GM19238 (cell line): ENCODE data around the gene SPATA6.
"Not testable (repeated sequence)": the region's sequence is repeated elsewhere in the genome, so short reads cannot be mapped to it uniquely, and the experiment has no call there.

Experiments
- DNase-seq: peaks from one replicate; pipeline ENCODE4 v3.0.0; 2011; ENCODE audit warnings: low spot score; ENCODE audit not compliant: insufficient read length

Gene SPATA6

GRCh38 chr1:48356901-48357300 lies 115.1 kb downstream of the SPATA6 start:
- DNase-seq: no peak

DNA sequence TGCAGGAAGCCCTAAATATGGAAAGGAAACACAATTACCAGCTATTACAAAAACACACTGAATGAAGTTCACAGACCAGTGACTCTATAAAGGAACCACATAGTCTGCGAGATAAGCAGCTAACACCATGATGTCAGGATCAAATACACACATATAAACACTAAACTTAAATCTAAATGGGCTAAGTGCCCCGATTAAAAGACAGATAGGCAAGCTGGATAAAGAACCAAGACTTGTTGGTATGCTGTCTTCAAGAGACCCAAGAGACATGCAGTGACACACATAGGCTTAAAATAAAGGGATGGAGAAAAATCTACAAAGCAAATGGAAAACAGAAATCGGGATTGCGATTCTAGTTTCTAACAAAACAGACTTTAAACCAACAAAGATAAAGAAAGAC lies 127.6 kb downstream of the SPATA6 start:
- no peak for DNase-seq

DNA sequence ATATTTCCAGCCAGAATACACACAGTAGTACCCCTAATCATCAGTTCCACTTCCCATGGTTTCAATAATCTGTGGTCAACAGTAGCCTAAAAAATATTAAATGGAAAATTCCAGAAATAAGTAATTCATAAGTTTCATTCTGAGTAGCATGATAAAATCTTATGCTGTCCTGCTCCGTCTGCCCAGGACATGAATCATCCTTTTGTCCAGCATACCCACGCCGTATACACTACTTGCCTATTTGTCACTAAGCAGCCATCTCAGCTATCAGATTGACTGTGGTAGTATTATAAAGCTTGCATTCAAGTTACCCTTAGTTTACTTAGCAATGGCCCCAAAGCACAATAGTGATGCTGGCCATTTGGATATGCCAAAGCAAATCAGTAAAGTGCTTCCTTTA lies 130.8 kb downstream of the SPATA6 start:
- no peak for DNase-seq

DNA sequence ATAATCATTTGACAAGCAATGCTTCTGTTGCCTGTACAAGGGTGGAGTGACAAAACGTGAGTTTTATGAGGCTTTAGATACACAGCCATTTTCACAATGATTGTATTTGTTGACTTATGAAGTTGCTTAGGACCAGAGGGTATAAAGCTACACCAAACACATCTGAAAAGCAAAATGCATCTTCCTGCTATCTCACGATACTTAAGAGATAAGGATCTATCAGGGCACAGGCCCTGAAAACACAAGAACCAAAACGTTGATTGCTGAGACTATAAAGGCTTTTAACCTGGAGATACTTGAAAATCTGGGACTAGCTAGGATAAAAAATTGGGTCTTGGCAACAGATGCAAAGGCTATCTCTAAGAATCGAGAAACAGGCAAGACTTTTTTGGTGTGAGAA lies 133.7 kb downstream of the SPATA6 start:
- DNase-seq: no peak

DNA sequence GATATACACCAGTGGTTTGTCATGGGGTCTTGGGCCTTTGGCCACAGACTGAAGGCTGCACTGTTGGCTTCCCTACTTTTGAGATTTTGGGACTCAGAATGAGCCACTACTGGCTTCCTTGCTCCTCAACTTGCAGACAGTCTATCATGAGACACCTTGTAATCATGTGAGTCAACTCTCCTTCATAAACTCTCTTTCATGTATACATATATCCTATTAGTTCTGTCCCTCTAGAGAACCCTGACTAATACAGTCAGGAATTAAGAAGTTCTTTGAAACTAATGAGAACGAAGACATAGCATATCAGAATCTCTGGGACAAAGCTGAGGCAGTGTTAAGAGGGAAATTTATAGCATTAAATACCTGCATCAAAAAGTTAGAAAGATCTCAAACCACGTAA lies 138.7 kb downstream of the SPATA6 start:
- DNase-seq: no peak

GRCh38 chr1:48332115-48332514 lies 139.9 kb downstream of the SPATA6 start:
- DNase-seq: no peak

GRCh38 chr1:48329905-48330304 lies 142.1 kb downstream of the SPATA6 start:
- no peak for DNase-seq

- DNase-seq: no peak
Measured at GRCh38 chr1:48329486-48329885, 142.5 kb downstream of the SPATA6 start.

GRCh38 chr1:48311829-48312228 lies 160.2 kb downstream of the SPATA6 start:
- not testable (repeated sequence) for DNase-seq

GRCh38 chr1:48309564-48310082 lies 162.4 kb downstream of the SPATA6 start:
- DNase-seq: no peak

DNA sequence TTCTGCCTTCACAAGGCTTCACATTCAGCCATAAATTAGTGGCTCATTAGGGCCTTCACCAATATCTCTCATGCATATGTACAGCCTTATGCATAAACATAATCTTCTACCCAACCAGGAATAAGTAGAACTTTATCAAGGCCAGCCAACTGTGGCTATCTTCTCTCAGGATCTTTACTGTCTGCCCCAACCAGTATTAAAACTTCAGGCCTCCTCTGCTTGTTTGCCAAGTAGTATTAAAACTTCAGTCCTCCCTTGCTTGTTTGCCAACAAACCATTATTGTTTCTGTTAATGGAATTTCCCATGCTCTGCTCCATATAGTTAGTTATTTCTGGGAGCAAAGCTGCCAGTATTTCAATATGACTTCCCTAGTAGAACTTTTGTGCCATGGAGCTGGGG lies 169.4 kb downstream of the SPATA6 start:
- no peak for DNase-seq

DNA sequence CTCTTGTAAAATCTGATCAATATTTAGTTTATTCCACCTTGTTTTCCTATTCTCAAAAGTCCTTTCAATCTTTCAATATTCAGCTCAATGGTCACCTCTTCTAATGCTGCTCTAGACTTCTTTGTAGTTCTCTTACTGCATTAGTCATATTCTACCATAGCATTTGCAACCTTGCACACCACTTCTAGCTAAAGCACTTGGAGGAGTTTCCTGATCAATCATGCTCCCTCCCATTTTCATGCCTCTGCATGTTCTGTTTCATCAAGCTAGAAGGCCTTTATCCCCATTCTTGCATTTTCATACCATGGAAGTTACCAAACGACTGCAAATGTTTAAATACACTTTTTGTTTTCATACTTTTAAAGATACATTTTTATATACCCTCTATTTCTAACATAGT lies 177.3 kb downstream of the SPATA6 start:
- DNase-seq: no peak

DNA sequence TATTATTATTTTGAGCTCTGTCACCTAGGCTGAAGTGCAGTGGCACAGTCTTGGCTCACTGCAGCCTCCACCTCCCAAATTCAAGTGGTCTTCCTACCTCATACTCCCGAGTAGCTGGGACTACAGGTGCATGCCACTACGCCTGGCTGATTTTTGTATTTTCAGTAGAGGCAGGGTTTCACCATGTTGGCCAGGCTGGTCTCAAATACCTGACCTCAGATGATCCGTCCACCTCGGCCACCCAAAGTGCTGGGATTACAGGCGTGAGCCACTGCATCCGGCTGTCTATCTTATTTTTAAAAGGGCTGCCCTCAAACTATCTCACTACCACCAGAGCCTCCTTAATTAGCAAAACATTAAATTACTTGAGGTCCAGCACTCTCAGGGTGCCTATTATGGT lies 177.9 kb downstream of the SPATA6 start:
- not testable (repeated sequence) for DNase-seq

DNA sequence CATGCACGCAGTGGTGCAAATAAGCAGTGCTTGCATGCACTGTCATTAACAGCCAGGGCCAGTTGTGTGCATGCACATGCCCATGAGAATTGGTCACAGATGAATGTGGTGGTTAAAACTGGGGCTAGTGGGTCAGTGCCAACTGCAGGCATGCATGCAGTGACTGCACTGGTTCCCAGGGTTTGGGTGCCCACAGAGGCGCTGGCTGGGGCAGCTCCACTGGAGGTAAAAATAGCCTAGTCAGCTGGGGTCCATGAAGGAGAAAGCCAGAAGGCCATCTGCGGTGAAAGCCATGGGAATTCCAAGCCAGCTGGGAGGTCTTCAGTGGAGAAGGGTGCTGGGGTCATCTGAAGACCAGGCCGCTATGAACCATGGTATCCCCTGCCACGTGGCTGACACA lies 179.3 kb downstream of the SPATA6 start:
- DNase-seq: no peak

- no peak for DNase-seq
Measured at GRCh38 chr1:48291421-48291820, 180.6 kb downstream of the SPATA6 start.

DNA sequence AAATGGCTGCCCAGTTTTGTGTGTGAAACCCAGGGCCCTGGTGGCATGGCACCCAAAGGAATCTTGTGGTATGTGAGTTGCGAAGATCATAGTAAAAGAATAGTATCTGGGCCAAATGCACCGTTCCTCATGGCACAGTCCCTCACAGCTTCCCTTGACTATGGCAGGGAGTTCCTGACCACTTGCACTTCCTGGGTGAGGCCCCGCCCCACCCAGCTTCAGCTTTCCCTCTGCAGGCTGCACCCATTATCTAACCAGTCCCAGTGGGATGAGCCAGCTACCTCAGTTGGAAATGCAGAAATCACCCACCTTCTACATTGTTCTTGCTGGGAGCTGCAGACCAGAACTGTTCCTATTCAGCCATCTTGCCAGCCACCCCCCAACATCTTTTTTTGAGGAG lies 186.5 kb downstream of the SPATA6 start:
- DNase-seq: no peak

GRCh38 chr1:48284696-48285420 lies 187.1 kb downstream of the SPATA6 start:
- DNase-seq: not testable (repeated sequence)

GRCh38 chr1:48282329-48282728 lies 189.7 kb downstream of the SPATA6 start:
- not testable (repeated sequence) for DNase-seq

DNA sequence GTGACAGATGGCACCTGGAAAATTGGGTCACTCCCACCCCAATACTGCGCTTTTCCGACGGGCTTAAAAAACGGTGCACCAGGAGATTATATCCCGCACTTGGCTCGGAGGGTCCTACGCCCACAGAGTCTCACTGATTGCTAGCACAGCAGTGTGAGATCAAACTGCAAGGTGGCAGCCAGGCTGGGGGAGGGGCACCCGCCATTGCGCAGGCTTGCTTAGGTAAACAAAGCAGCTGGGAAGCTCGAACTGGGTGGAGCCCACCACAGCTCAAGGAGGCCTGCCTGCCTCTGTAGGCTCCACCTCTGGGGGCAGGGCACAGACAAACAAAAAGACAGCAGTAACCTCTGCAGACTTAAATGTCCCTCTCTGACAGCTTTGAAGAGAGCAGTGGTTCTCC lies 194.6 kb downstream of the SPATA6 start:
- DNase-seq: not testable (repeated sequence)

DNA sequence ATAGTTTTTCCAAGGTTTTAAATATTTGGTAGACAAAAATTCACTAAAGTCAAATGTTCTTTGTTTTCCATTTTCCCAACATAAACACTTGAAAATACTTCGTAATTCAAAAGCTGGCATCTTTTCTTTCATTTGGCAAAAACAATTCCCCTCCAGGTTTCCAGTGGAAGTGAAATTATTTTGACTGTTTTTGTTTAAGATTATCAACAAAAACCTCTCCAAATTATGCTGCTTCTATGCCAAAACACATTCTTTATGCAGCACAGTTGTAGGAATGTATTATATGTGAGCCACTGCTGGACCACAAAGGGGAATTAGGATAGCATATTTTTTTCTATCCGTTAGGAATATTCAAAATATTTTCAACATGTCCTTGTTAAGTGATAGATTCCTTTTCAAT lies 205.4 kb downstream of the SPATA6 start:
- no peak for DNase-seq

DNA sequence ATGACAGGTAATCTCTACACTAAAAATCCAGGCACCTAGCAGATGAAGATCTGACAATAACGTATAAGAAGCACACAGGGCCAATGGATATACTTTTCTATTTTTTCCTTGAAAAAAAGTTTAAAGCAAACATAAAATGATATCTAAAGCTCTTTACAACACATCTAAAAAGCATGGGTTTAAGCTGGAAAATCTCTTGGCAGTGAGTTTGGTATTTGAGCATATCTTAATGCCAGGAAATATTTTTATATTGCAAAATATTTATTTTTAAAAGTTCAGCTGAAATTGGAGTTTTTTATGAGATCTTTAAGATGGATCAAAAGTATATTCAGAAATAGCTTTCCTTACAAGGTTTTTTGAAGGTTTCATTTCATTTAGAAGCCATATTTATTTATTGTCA lies 209.0 kb downstream of the SPATA6 start:
- no peak for DNase-seq

DNA sequence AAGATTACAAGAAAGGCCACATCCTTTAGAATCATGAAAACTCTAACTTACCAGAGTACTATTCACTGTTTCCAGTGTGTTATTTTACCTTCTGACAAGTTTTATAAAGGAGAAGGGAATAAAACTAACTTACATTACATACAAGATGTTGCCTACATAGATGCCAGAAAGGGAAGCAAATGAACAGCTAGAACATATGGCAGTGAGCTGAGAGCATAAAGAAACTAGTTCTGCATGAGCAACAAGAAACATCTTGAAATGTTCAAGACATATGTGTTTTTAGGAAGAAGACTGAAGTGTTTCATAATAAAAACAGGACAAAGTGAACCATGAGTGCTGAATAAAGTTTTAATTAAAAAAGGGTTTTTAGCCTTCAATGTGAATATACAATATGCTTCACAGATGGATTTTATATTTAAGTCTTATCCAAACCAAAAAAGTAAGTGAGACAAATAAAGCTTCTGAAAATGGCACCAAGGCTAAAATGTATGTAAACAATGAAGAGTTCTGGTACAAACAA lies 210.1 kb downstream of the SPATA6 start:
- DNase-seq: no peak

GRCh38 chr1:48258106-48258505 lies 213.9 kb downstream of the SPATA6 start:
- no peak for DNase-seq
